Measurements from ENCODE around the gene PARP12. TPM values are rescaled to one million over a fixed set of nuclear protein-coding genes. Genes with fewer than 3 reads are reported as not detected.

The PARP12 gene
- total and polyA plus RNA-seq, 2 of the 13 experiments (the other 11 are each of a cell fraction or from before 2014, with no cell fraction given), result 15.5 to 35.2 TPM

DNA sequence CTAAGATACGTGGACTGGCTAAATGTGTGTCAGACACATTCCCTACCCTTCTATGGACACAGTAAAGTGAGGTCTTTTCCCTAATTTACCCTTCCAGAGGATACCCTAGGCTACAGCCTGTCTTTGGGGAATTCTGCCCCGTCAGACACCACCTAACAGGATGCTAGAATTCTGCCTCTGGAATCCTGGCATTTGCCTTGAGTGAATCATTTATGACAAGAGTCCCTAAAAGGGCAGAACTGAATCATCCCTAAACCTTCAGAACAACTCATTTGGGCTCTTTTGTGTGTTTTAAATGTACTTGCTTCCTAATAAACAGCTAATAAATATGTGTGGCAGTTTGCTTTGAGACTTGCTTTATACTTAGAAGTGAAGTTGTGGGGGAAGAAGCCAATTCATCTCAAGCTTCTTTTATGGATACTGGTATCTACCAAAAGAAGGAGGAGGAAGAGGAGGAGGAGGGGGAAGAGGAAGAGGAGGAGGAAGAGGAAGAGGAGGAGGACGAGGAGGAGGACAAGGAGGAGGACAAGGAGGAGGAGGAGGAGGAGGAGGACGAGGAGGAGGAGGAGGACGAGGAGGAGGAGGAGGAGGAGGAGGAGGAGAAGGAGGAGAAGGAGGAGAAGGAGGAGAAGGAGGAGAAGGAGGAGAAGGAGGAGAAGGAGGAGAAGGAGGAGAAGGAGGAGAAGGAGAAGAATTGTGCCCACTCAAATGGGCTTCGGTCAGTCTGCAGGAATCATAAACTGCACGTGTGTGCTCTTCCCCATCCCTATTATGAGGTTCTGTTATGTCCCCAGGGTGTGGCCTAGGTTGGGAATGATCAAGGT, 27.1 kb downstream of the PARP12 start (continued):
- TF ChIP-seq ZNF615 (CRISPR knock-in tag; IDR thresholded peaks at IDR 0.05; ENCODE audit: borderline replicate concordance), result no peak
- no peak for TF ChIP-seq MIER3 (CRISPR knock-in tag; IDR thresholded peaks at IDR 0.05; ENCODE audit: borderline replicate concordance)
- no peak for TF ChIP-seq ESRRA (CRISPR knock-in tag; IDR thresholded peaks at IDR 0.05; ENCODE audit: low read depth)

- ATAC-seq (no peak), DNase-seq (ENCODE audit: low spot score) (no peak), FAIRE-seq (no peak)
- TF ChIP-seq ZNF567 (CRISPR knock-in tag; IDR thresholded peaks at IDR 0.05; ENCODE audit: borderline replicate concordance) (no peak), TRIM22 (IDR thresholded peaks at IDR 0.05) (no peak), SPEN (CRISPR knock-in tag; IDR thresholded peaks at IDR 0.05; ENCODE audit: low read depth) (no peak), SMAD9 (CRISPR knock-in tag; IDR thresholded peaks at IDR 0.05) (no peak), ZNF547 (CRISPR knock-in tag; IDR thresholded peaks at IDR 0.05) (no peak), DR1 (CRISPR knock-in tag; IDR thresholded peaks at IDR 0.05) (no peak), PCBP2 (optimal IDR thresholded peaks at IDR 0.05; ENCODE audit: low read depth, low read length, poor library complexity, severe bottlenecking) (no peak), SOX5 (CRISPR knock-in tag; IDR thresholded peaks at IDR 0.05; ENCODE audit: borderline replicate concordance) (no peak)
- TF ChIP-seq, protein P1, sequence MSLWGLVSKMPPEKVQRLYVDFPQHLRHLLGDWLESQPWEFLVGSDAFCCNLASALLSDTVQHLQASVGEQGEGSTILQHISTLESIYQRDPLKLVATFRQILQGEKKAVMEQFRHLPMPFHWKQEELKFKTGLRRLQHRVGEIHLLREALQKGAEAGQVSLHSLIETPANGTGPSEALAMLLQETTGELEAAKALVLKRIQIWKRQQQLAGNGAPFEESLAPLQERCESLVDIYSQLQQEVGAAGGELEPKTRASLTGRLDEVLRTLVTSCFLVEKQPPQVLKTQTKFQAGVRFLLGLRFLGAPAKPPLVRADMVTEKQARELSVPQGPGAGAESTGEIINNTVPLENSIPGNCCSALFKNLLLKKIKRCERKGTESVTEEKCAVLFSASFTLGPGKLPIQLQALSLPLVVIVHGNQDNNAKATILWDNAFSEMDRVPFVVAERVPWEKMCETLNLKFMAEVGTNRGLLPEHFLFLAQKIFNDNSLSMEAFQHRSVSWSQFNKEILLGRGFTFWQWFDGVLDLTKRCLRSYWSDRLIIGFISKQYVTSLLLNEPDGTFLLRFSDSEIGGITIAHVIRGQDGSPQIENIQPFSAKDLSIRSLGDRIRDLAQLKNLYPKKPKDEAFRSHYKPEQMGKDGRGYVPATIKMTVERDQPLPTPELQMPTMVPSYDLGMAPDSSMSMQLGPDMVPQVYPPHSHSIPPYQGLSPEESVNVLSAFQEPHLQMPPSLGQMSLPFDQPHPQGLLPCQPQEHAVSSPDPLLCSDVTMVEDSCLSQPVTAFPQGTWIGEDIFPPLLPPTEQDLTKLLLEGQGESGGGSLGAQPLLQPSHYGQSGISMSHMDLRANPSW (CRISPR knock-in tag; IDR thresholded peaks at IDR 0.05; ENCODE audit: borderline replicate concordance), result no peak
- TF ChIP-seq, protein P2, sequence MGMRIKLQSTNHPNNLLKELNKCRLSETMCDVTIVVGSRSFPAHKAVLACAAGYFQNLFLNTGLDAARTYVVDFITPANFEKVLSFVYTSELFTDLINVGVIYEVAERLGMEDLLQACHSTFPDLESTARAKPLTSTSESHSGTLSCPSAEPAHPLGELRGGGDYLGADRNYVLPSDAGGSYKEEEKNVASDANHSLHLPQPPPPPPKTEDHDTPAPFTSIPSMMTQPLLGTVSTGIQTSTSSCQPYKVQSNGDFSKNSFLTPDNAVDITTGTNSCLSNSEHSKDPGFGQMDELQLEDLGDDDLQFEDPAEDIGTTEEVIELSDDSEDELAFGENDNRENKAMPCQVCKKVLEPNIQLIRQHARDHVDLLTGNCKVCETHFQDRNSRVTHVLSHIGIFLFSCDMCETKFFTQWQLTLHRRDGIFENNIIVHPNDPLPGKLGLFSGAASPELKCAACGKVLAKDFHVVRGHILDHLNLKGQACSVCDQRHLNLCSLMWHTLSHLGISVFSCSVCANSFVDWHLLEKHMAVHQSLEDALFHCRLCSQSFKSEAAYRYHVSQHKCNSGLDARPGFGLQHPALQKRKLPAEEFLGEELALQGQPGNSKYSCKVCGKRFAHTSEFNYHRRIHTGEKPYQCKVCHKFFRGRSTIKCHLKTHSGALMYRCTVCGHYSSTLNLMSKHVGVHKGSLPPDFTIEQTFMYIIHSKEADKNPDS (CRISPR knock-in tag; IDR thresholded peaks at IDR 0.05), result no peak
- H3K36me3 ChIP-seq (replicated peaks in 1 of 2; ENCODE audit: control insufficient read depth in 1 of 2, insufficient read depth in 2 of 2, low read length in 2 of 2), result peaks cover 6 to 24% of the 10 kb centered on the region in 2 experiments; a peak in 4 of 5 replicates
- intact Hi-C loops (cut with micrococcal nuclease; ENCODE audit: unreplicated experiment) (no loop called here), in situ Hi-C loops (cut with HindIII; ENCODE audit: extremely low pct_ligation_motif_present, low pct_unique_long_range_greater_than_20kb) (no loop called here)
- H4K20me1 ChIP-seq (ENCODE audit: insufficient read depth, low read length), result no peaks in the 10 kb centered on the region
- CTCF ChIA-PET (ENCODE audit: low intra/inter-chr PET ratio, low total read pairs), result no interaction called here
- no peak overlapping the region for H3K9ac ChIP-seq (ENCODE audit: insufficient read depth, low read depth, low read length)
- H3K4me3 ChIP-seq (replicated peaks in 1 of 3; ENCODE audit: insufficient read depth in 1 of 3, low read depth in 2 of 3, low read length in 3 of 3), result no peak overlapping the region
- POLR2A ChIA-PET, result no interaction called here
- no peaks in the 10 kb centered on the region for H3K27me3 ChIP-seq (ENCODE audit: control insufficient read depth in 1 of 2, insufficient read depth in 2 of 2, low read length in 2 of 2)
- no peaks in the 10 kb centered on the region for H3K9me3 ChIP-seq (ENCODE audit: low read length)
- H3K27ac ChIP-seq (ENCODE audit: extremely low read length, insufficient read depth, low read length), result no peak overlapping the region
- H3K4me1 ChIP-seq (ENCODE audit: insufficient read depth, low read length), result no peaks in the 10 kb centered on the region
- BruUV-seq (replicated peaks), result no TSS peak
- H2AFZ ChIP-seq (ENCODE audit: low read length), result no peak overlapping the region
- H3K4me2 ChIP-seq (ENCODE audit: low read depth, low read length), result no peak overlapping the region
- H3K79me2 ChIP-seq (ENCODE audit: insufficient read depth, low read length), result no peaks in the 10 kb centered on the region
These were observed 28.3 kb downstream of the PARP12 start for GRCh38 chr7:140034421-140034820.
